H1 (cell line): ENCODE measurements around the gene TPRA1. TPM values are rescaled to one million over a fixed set of nuclear protein-coding genes. Genes with fewer than 3 reads are reported as not detected.

Experiments used
- EGR1 ChIP-seq: IDR thresholded peaks from 2 replicates; pipeline ENCODE4 v1.6.1; 2011; ENCODE audit warnings: low read depth, low read length, borderline replicate concordance
- FOSL1 ChIP-seq: IDR thresholded peaks from 2 replicates; pipeline ENCODE4 v1.6.1; 2011; ENCODE audit warnings: mild to moderate bottlenecking, low read depth, low read length, moderate library complexity; ENCODE audit not compliant: insufficient read depth
- POLR2AphosphoS5 ChIP-seq: IDR thresholded peaks from 2 replicates; pipeline ENCODE4 v1.6.1; 2011; ENCODE audit warnings: low read depth, low read length
- POU5F1 ChIP-seq: IDR thresholded peaks from 2 replicates; pipeline ENCODE4 v1.6.1; 2011; ENCODE audit warnings: low read depth, mild to moderate bottlenecking, low read length, moderate library complexity
- RXRA ChIP-seq: IDR thresholded peaks from 2 replicates; pipeline ENCODE4 v1.6.1; 2011; ENCODE audit warnings: low read depth, mild to moderate bottlenecking, low read length, moderate library complexity; ENCODE audit not compliant: insufficient read depth
- SP2 ChIP-seq: IDR thresholded peaks from 2 replicates; pipeline ENCODE4 v1.6.1; 2012; ENCODE audit warnings: mild to moderate bottlenecking, low read length, inconsistent platforms
- TEAD4 ChIP-seq: IDR thresholded peaks from 2 replicates; pipeline ENCODE4 v1.6.1; 2012; ENCODE audit warnings: low read depth, low read length, inconsistent platforms, mixed read lengths
- polyA plus RNA-seq, 7 experiments: library from polyadenylated mRNA; depleted of rRNA in 3 of 7; stranded (reverse) in 5 of 7; unstranded in 2 of 7; fragments of >200 nt in 5 of 7; fragments of 200-250 nt in 2 of 7; gene quantifications; 1 replicate in 5 of 7; 2 replicates in 1 of 7; 4 replicates in 1 of 7; pipeline versions ENCODE4 v1.2.1 to v1.2.3, GENCODE V29; 2011 to 2013; ENCODE audit warnings: missing spikeins in 2 of 7, mixed read lengths in 2 of 7
- total RNA-seq: library from RNA; stranded (reverse); fragmentation: NEBNext Ultra II Directional; extraction: Animal tissue kit (Norgen Biotek cat#: 25700); gene quantifications from 2 replicates; pipeline ENCODE4 v1.2.1, GENCODE V29; 2021
- TF ChIP-seq, protein P1 (sequence below): IDR thresholded peaks from 2 replicates; pipeline ENCODE4 v1.6.1; 2012; ENCODE audit warnings: inconsistent platforms
- TF ChIP-seq, protein P2 (sequence below): IDR thresholded peaks from 2 replicates; pipeline ENCODE4 v1.6.1; 2012; ENCODE audit warnings: inconsistent platforms

Gene TPRA1
- total and polyA plus RNA-seq, 2 of the 8 experiments (the other 6 are each of a cell fraction or from before 2014, with no cell fraction given), result 18.8 to 38.5 TPM

DNA sequence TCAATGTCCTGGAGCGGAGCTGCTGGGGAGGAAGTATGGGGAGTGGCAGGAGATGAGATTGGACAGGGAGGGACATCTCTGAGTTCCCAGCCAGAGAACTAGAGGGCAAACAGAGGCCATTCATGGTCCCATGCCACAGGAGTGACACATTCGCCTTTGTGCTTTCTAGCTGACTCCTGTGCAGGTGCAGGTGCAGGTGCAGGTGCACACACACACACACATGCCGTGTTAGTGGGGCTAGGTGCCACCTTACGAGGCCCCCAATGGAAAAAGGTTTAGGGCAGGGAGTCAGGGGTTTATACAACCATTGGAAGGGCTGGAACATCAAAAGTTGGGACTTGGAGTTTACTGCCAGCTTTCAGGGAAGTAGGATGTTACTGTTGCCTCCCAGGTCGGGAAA lies 52.0 kb downstream of the TPRA1 start (continued):
- TF ChIP-seq FOSL1, result no peak
- no peak for TF ChIP-seq POU5F1
- TF ChIP-seq, protein P1, sequence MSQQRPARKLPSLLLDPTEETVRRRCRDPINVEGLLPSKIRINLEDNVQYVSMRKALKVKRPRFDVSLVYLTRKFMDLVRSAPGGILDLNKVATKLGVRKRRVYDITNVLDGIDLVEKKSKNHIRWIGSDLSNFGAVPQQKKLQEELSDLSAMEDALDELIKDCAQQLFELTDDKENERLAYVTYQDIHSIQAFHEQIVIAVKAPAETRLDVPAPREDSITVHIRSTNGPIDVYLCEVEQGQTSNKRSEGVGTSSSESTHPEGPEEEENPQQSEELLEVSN, result no peak
- TF ChIP-seq SP2, result no peak
- no peak for TF ChIP-seq EGR1
- no peak for TF ChIP-seq RXRA
- no peak for TF ChIP-seq TEAD4
- TF ChIP-seq, protein P2, sequence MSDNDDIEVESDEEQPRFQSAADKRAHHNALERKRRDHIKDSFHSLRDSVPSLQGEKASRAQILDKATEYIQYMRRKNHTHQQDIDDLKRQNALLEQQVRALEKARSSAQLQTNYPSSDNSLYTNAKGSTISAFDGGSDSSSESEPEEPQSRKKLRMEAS, result no peak
- no peak for TF ChIP-seq POLR2AphosphoS5
